Rectal smooth muscle tissue (tissue), 1 donor: Measurements from ENCODE around the gene LRRK1.
A peak's percentile ranks its signal among the peaks of the same experiment; 100 is the strongest.

Experiments
- H3K27ac ChIP-seq: one replicate; pipeline ENCODE4 v1.7.0; 2013; ENCODE audit warnings: low read depth, low read length, inconsistent platforms
- H3K27me3 ChIP-seq: one replicate; pipeline ENCODE4 v1.7.0; 2013; ENCODE audit warnings: low read length; ENCODE audit not compliant: control insufficient read depth, insufficient read depth
- H3K36me3 ChIP-seq: one replicate; pipeline ENCODE4 v1.7.0; 2013; ENCODE audit warnings: low read length; ENCODE audit not compliant: control insufficient read depth, insufficient read depth
- H3K4me1 ChIP-seq: one replicate; pipeline ENCODE4 v1.7.0; 2013; ENCODE audit warnings: low read length; ENCODE audit not compliant: control insufficient read depth, insufficient read depth
- H3K4me3 ChIP-seq: one replicate; pipeline ENCODE4 v1.7.0; 2013; ENCODE audit warnings: low read length
- H3K9ac ChIP-seq: one replicate; pipeline ENCODE4 v1.7.0; 2013; ENCODE audit warnings: low read length

Gene LRRK1

GRCh38 chr15:101031213-101031612 lies 112.1 kb downstream of the LRRK1 start:
- H3K36me3 ChIP-seq: peaks cover 6% of the 10 kb centered on the region
- H3K27me3 ChIP-seq: no peaks in the 10 kb centered on the region
- no peak overlapping the region for H3K27ac ChIP-seq
- H3K9ac ChIP-seq: no peak overlapping the region
- H3K4me3 ChIP-seq: no peak overlapping the region
- no peaks in the 10 kb centered on the region for H3K4me1 ChIP-seq

GRCh38 chr15:101033801-101034200 lies 114.6 kb downstream of the LRRK1 start:
- no peak overlapping the region for H3K9ac ChIP-seq
- no peak overlapping the region for H3K4me3 ChIP-seq
- no peaks in the 10 kb centered on the region for H3K27me3 ChIP-seq
- H3K27ac ChIP-seq: no peak overlapping the region
- no peaks in the 10 kb centered on the region for H3K4me1 ChIP-seq
- H3K36me3 ChIP-seq: no peaks in the 10 kb centered on the region

DNA sequence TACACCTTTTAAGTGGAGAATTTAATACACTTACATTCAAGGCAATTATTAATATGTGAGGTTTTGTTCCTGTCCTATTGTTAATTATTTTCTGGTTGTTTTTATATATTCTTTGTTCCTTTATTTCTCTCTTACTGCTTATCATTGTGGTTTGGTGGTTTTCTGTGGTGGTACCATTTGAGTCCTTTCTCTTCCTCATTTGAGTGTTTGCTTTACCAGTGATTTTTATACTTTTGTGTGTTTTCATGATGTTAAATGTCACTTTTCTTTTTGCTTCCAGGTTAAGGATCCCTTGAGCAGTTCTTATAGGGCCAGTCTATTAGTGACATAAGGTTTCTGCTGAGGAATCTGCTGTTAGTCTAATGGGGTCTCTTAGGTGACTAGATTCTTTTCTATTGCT lies 116.5 kb downstream of the LRRK1 start:
- Histone ChIP-seq H3K9ac (no peak overlapping the region), H3K27me3 (no peaks in the 10 kb centered on the region), H3K4me3 (no peak overlapping the region), H3K27ac (no peak overlapping the region), H3K4me1 (no peaks in the 10 kb centered on the region), H3K36me3 (no peaks in the 10 kb centered on the region)

DNA sequence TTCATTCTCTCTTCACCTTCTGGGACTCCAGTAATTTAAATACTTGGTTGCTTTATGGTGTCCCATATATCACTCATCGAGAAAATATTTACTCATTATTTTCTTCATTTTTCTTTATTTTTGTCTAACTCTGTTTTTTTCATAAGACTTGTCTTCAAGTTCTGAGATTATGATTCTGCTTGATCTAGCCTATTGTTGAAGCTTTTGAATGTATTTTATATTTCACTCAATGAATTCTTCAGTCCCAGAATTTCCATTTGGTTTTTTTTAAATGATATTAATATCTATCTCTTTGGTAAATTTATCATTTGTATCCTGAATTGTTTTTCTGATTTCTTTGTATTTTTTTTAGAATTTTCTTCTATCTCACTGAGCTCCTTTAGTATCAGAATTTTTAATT lies 117.0 kb downstream of the LRRK1 start:
- H3K27me3 ChIP-seq: no peaks in the 10 kb centered on the region
- H3K9ac ChIP-seq: no peak overlapping the region
- no peak overlapping the region for H3K27ac ChIP-seq
- no peaks in the 10 kb centered on the region for H3K4me1 ChIP-seq
- H3K36me3 ChIP-seq: no peaks in the 10 kb centered on the region
- no peak overlapping the region for H3K4me3 ChIP-seq

DNA sequence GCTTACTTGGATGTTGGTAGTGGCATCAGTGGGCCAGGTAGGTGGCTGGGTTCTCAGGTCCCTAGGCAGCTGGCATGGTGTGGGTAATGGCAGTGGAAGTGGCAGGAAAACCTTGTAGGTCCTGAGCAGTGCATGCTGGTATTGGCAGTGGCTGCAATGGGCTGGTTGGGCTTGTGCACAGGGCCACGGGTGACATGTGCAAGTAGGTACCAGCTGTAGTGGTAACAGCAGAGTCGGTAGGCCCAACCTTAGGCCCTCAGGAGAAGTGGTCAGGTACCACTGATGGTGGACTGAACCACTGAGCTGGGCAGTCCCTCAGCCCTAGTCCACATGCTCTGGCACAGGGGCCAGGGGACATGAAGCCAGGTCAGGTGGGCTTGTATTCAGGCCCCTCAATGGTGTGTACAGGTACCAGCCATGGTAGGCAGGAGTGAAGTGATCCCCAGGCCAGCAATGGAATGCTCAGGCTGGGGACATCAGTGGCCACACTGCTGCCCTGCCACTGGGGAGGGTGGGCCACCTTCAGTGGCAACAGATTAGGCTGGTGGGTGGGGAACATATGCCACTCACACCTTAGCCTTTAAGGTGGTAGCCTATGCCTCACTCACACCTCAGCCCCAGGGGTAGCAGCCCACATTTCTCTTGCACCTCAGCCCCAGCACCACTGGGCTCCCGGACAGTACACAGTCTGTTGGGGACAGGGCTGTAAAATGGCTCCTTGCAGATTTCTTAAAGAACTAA lies 118.1 kb downstream of the LRRK1 start:
- no peak overlapping the region for H3K27ac ChIP-seq
- no peaks in the 10 kb centered on the region for H3K4me1 ChIP-seq
- H3K27me3 ChIP-seq: no peaks in the 10 kb centered on the region
- no peak overlapping the region for H3K9ac ChIP-seq
- no peak overlapping the region for H3K4me3 ChIP-seq
- H3K36me3 ChIP-seq: no peaks in the 10 kb centered on the region

- no peak overlapping the region for H3K27ac ChIP-seq
- no peak overlapping the region for H3K4me3 ChIP-seq
- no peaks in the 10 kb centered on the region for H3K4me1 ChIP-seq
- no peak overlapping the region for H3K9ac ChIP-seq
- no peaks in the 10 kb centered on the region for H3K36me3 ChIP-seq
- H3K27me3 ChIP-seq: no peaks in the 10 kb centered on the region
Measured at GRCh38 chr15:101038327-101039003, 119.3 kb downstream of the LRRK1 start.

- Histone ChIP-seq H3K4me1 (no peaks in the 10 kb centered on the region), H3K27ac (no peak overlapping the region), H3K36me3 (no peaks in the 10 kb centered on the region), H3K4me3 (no peak overlapping the region), H3K9ac (no peak overlapping the region), H3K27me3 (no peaks in the 10 kb centered on the region)
Measured at GRCh38 chr15:101039461-101039860, 120.3 kb downstream of the LRRK1 start.

- Histone ChIP-seq H3K27me3 (no peaks in the 10 kb centered on the region), H3K27ac (no peak overlapping the region), H3K9ac (no peak overlapping the region), H3K4me3 (no peak overlapping the region), H3K36me3 (no peaks in the 10 kb centered on the region), H3K4me1 (no peaks in the 10 kb centered on the region)
Measured at GRCh38 chr15:101042320-101042719, 123.2 kb downstream of the LRRK1 start.

- no peak overlapping the region for H3K9ac ChIP-seq
- no peak overlapping the region for H3K27ac ChIP-seq
- H3K36me3 ChIP-seq: no peaks in the 10 kb centered on the region
- no peaks in the 10 kb centered on the region for H3K4me1 ChIP-seq
- H3K4me3 ChIP-seq: no peak overlapping the region
- H3K27me3 ChIP-seq: no peaks in the 10 kb centered on the region
Measured at GRCh38 chr15:101043011-101043410, 123.9 kb downstream of the LRRK1 start.

DNA sequence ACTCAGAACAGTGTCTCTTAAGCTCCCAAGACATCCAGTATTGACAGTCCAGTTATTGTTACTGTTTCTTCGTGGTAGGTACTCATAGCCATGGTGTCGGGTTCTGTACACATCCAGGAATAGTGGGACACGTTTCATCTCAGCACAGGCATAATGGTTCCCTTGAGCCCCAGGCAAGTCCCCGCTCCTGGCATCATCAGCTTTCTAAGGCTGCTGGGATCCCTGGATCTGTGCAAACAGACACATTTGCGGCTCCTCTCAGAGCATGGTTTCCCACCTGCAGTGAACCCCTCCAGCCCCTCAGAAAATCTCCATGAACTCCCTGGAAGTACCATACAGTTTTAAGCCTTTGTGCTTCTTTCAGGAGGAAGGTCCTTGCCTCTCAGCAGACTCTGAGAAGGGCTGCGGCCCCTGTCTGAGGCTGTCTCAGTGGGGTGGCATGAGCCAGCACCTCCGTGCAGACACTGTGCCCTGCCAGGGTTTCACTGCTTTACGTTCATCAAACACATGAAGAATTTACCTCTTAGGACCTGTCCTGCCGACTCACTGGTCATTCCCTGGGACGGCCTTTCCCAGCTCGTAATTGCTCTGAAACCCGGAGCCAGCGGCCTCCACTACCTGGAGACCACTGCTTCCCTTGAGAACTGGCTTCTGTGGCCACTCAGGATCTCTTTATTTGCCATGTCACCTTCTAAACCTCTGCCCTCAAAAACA lies 124.9 kb downstream of the LRRK1 start:
- Histone ChIP-seq H3K9ac (no peak overlapping the region), H3K36me3 (peaks cover 3% of the 10 kb centered on the region), H3K27me3 (no peaks in the 10 kb centered on the region), H3K4me3 (no peak overlapping the region), H3K4me1 (no peaks in the 10 kb centered on the region), H3K27ac (no peak overlapping the region)

- no peak overlapping the region for H3K4me3 ChIP-seq
- H3K9ac ChIP-seq: no peak overlapping the region
- H3K27ac ChIP-seq: peak overlapping the region; percentile 4
- no peaks in the 10 kb centered on the region for H3K27me3 ChIP-seq
- no peaks in the 10 kb centered on the region for H3K4me1 ChIP-seq
- peaks cover 6% of the 10 kb centered on the region for H3K36me3 ChIP-seq
Measured at GRCh38 chr15:101044625-101045235, 125.6 kb downstream of the LRRK1 start.

- H3K27ac ChIP-seq: peak overlapping the region; percentile 37
- no peaks in the 10 kb centered on the region for H3K27me3 ChIP-seq
- no peaks in the 10 kb centered on the region for H3K4me1 ChIP-seq
- H3K9ac ChIP-seq: no peak overlapping the region
- no peak overlapping the region for H3K4me3 ChIP-seq
- H3K36me3 ChIP-seq: peaks cover 6% of the 10 kb centered on the region
Measured at GRCh38 chr15:101045236-101045646, 126.1 kb downstream of the LRRK1 start.
